Activated CD8-positive, alpha-beta memory T cell treated with anti-CD3 and anti-CD28 coated beads, Interleukin-2, amount 50 U/mL, for 24 hours (primary cell): ENCODE measurements around the gene CACHD1.

Experiments
- DNase-seq: peaks from one replicate; pipeline ENCODE4 v3.0.0-alpha.2; 2020; ENCODE audit errors: extremely low read depth

The CACHD1 gene

GRCh38 chr1:64654519-64655341, 184.8 kb downstream of the CACHD1 start:
- DNase-seq: no peak

- DNase-seq: no peak
These were observed 185.9 kb downstream of the CACHD1 start for GRCh38 chr1:64655861-64656260.

GRCh38 chr1:64659478-64660138, 189.7 kb downstream of the CACHD1 start:
- DNase-seq: no peak

- no peak for DNase-seq
These were observed 193.7 kb downstream of the CACHD1 start for GRCh38 chr1:64663668-64664067.

- DNase-seq: no peak
These were observed 194.4 kb downstream of the CACHD1 start for GRCh38 chr1:64664299-64664698.

GRCh38 chr1:64669098-64669675, 199.3 kb downstream of the CACHD1 start:
- no peak for DNase-seq

- DNase-seq: no peak
These were observed 205.9 kb downstream of the CACHD1 start for GRCh38 chr1:64675718-64676345.

- DNase-seq: no peak
These were observed 206.5 kb downstream of the CACHD1 start for GRCh38 chr1:64676386-64676785.

- no peak for DNase-seq
These were observed 207.6 kb downstream of the CACHD1 start for GRCh38 chr1:64677532-64677931.

GRCh38 chr1:64678366-64678765, 208.4 kb downstream of the CACHD1 start:
- no peak for DNase-seq

GRCh38 chr1:64679177-64679576, 209.2 kb downstream of the CACHD1 start:
- DNase-seq: no peak

- DNase-seq: no peak
These were observed 210.7 kb downstream of the CACHD1 start for GRCh38 chr1:64680599-64680998.

GRCh38 chr1:64681043-64681442, 211.1 kb downstream of the CACHD1 start:
- DNase-seq: no peak

GRCh38 chr1:64683419-64683818, 213.5 kb downstream of the CACHD1 start:
- DNase-seq: no peak

GRCh38 chr1:64685217-64685616, 215.3 kb downstream of the CACHD1 start:
- no peak for DNase-seq

- no peak for DNase-seq
These were observed 215.9 kb downstream of the CACHD1 start for GRCh38 chr1:64685765-64686341.

GRCh38 chr1:64686828-64687724, 217.1 kb downstream of the CACHD1 start:
- DNase-seq: no peak

GRCh38 chr1:64687725-64688327, 217.9 kb downstream of the CACHD1 start:
- no peak for DNase-seq

- no peak for DNase-seq
These were observed 221.7 kb downstream of the CACHD1 start for GRCh38 chr1:64691626-64692025.

- no peak for DNase-seq
These were observed 223.0 kb downstream of the CACHD1 start for GRCh38 chr1:64692911-64693310.

GRCh38 chr1:64693406-64693805, 223.5 kb downstream of the CACHD1 start:
- DNase-seq: no peak
